ENCODE results near the gene EML1. TPM values are rescaled to one million over a fixed set of nuclear protein-coding genes. Genes with fewer than 3 reads are reported as not detected.

Gene EML1
- total and polyA plus RNA-seq, 2 of the 13 experiments (the other 11 are each of a cell fraction or from before 2014, with no cell fraction given): 0.59 to 1.7 TPM

DNA sequence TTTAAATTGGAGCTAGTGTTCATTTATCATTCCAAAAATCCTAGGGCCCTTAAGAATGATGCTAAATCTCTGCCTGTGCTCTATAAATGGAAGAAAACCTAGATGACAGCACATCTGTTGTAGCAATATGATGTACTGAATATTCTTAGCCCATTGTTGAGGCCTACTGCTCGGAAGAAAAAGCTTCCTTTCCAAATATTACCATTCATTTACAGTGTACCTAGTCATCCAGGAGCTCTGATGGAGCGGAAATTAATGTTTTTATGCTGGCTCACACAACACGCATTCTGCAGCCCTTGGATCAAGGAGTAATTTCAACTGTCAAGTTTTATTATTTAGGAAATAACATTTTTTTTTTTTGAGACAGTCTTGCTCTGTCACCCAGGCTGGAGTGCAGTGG, 77.4 kb downstream of the EML1 start:
- no TSS peak for BruUV-seq (replicated peaks)
- H3K4me2 ChIP-seq (ENCODE audit: low read depth, low read length): no peak overlapping the region
- H3K9ac ChIP-seq (ENCODE audit: insufficient read depth, low read depth, low read length): no peak overlapping the region
- ATAC-seq (no peak), DNase-seq (ENCODE audit: low spot score) (no peak), FAIRE-seq (no peak)
- TF ChIP-seq, protein P1, sequence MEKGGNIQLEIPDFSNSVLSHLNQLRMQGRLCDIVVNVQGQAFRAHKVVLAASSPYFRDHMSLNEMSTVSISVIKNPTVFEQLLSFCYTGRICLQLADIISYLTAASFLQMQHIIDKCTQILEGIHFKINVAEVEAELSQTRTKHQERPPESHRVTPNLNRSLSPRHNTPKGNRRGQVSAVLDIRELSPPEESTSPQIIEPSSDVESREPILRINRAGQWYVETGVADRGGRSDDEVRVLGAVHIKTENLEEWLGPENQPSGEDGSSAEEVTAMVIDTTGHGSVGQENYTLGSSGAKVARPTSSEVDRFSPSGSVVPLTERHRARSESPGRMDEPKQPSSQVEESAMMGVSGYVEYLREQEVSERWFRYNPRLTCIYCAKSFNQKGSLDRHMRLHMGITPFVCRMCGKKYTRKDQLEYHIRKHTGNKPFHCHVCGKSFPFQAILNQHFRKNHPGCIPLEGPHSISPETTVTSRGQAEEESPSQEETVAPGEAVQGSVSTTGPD (CRISPR knock-in tag; IDR thresholded peaks at IDR 0.05): no peak
- TF ChIP-seq ZEB1 (IDR thresholded peaks at IDR 0.05; ENCODE audit: insufficient replicate concordance, low read depth): no peak
- TF ChIP-seq ATF1 (CRISPR knock-in tag; IDR thresholded peaks at IDR 0.05): no peak
- no peak for TF ChIP-seq MXD4 (CRISPR knock-in tag; IDR thresholded peaks at IDR 0.05)
- TF ChIP-seq MAF1 (CRISPR knock-in tag; IDR thresholded peaks at IDR 0.05; ENCODE audit: borderline replicate concordance): no peak
- no peak for TF ChIP-seq TMF1 (CRISPR knock-in tag; IDR thresholded peaks at IDR 0.05; ENCODE audit: low read depth)
- TF ChIP-seq RORA (CRISPR knock-in tag; IDR thresholded peaks at IDR 0.05): no peak
- TF ChIP-seq ZNF136 (CRISPR knock-in tag; IDR thresholded peaks at IDR 0.05; ENCODE audit: low read depth): no peak
- no peak for TF ChIP-seq ZNF550 (CRISPR knock-in tag; IDR thresholded peaks at IDR 0.05; ENCODE audit: borderline replicate concordance)
- TF ChIP-seq, protein P2, sequence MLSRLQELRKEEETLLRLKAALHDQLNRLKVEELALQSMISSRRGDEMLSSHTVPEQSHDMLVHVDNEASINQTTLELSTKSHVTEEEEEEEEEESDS (CRISPR knock-in tag; IDR thresholded peaks at IDR 0.05; ENCODE audit: borderline replicate concordance): no peak
- TF ChIP-seq PRMT3 (CRISPR knock-in tag; IDR thresholded peaks at IDR 0.05; ENCODE audit: borderline replicate concordance, low read depth): no peak
- no peak for TF ChIP-seq ZBTB21 (CRISPR knock-in tag; IDR thresholded peaks at IDR 0.05)
- no peak for TF ChIP-seq ZNF543 (CRISPR knock-in tag; IDR thresholded peaks at IDR 0.05)
- TF ChIP-seq RAD51 (IDR thresholded peaks at IDR 0.05; ENCODE audit: borderline replicate concordance): no peak
- no peak for TF ChIP-seq ZNF326 (CRISPR knock-in tag; IDR thresholded peaks at IDR 0.05; ENCODE audit: borderline replicate concordance)
- TF ChIP-seq, protein P3, sequence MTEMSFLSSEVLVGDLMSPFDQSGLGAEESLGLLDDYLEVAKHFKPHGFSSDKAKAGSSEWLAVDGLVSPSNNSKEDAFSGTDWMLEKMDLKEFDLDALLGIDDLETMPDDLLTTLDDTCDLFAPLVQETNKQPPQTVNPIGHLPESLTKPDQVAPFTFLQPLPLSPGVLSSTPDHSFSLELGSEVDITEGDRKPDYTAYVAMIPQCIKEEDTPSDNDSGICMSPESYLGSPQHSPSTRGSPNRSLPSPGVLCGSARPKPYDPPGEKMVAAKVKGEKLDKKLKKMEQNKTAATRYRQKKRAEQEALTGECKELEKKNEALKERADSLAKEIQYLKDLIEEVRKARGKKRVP (CRISPR knock-in tag; IDR thresholded peaks at IDR 0.05): no peak
- no peak for TF ChIP-seq THYN1 (CRISPR knock-in tag; IDR thresholded peaks at IDR 0.05; ENCODE audit: borderline replicate concordance, low read depth)
- in situ Hi-C loops (cut with HindIII; ENCODE audit: extremely low pct_ligation_motif_present, low pct_unique_long_range_greater_than_20kb): no loop called here
- POLR2A ChIA-PET: no interaction called here
- intact Hi-C loops (cut with micrococcal nuclease; ENCODE audit: unreplicated experiment): no loop called here
- WGBS (ENCODE audit: low lambda C conversion rate): 74% methylated on average over 3 of the region's 3 CpGs
- no peaks in the 10 kb centered on the region for H4K20me1 ChIP-seq (ENCODE audit: insufficient read depth, low read length)
- H3K4me1 ChIP-seq (ENCODE audit: insufficient read depth, low read length): no peaks in the 10 kb centered on the region
- no peaks in the 10 kb centered on the region for H3K9me3 ChIP-seq (ENCODE audit: low read length)
- no peaks in the 10 kb centered on the region for H3K36me3 ChIP-seq (replicated peaks in 1 of 2; ENCODE audit: control insufficient read depth in 1 of 2, insufficient read depth in 2 of 2, low read length in 2 of 2)
- no peaks in the 10 kb centered on the region for H3K27me3 ChIP-seq (ENCODE audit: control insufficient read depth in 1 of 2, insufficient read depth in 2 of 2, low read length in 2 of 2)
- no peak overlapping the region for H3K27ac ChIP-seq (ENCODE audit: extremely low read length, insufficient read depth, low read length)
- no peak overlapping the region for H2AFZ ChIP-seq (ENCODE audit: low read length)
- no peak overlapping the region for H3K4me3 ChIP-seq (replicated peaks in 1 of 3; ENCODE audit: insufficient read depth in 1 of 3, low read depth in 2 of 3, low read length in 3 of 3)
- H3K79me2 ChIP-seq (ENCODE audit: insufficient read depth, low read length): no peaks in the 10 kb centered on the region
- CTCF ChIA-PET (ENCODE audit: low intra/inter-chr PET ratio, low total read pairs): no interaction called here
